ENCODE measurements around the gene PARD3B. TPM values are rescaled to one million over a fixed set of nuclear protein-coding genes. Genes with fewer than 3 reads are reported as not detected.

The PARD3B gene
- total and polyA plus RNA-seq, 2 experiments from 2014 or later = 3.5 to 4.4 TPM

GRCh38 chr2:204796581-204796980, 251.3 kb downstream of the PARD3B start:
- Mint-ChIP-seq H3K27ac (no peak overlapping the region), H3K4me3 (no peak overlapping the region), H3K27me3 (ENCODE audit: insufficient read depth, low read depth, poor library complexity) (no peaks in the 10 kb centered on the region), H3K9me3 (no peaks in the 10 kb centered on the region), H3K4me1 (no peaks in the 10 kb centered on the region), H3K36me3 (ENCODE audit: low read depth) (no peaks in the 10 kb centered on the region)
- no peak overlapping the region for H3K4me3 ChIP-seq
- H3K27me3 ChIP-seq (ENCODE audit: insufficient read depth) = no peaks in the 10 kb centered on the region
- TF ChIP-seq CREB1 (CRISPR knock-in tag; IDR thresholded peaks at IDR 0.05; ENCODE audit: low read depth) (no peak), EZH2phosphoT487 (IDR thresholded peaks at IDR 0.05; ENCODE audit: unreplicated experiment) (no peak), POLR2AphosphoS5 (IDR thresholded peaks at IDR 0.05; ENCODE audit: low read depth) (no peak), NANOG (IDR thresholded peaks at IDR 0.05; ENCODE audit: borderline replicate concordance) (no peak), REST (IDR thresholded peaks at IDR 0.05; ENCODE audit: unreplicated experiment) (no peak), CTCF (conservative IDR thresholded peaks at IDR 0.05; ENCODE audit: low read depth in 2 of 2) (no peak), ZNF331 (CRISPR knock-in tag; IDR thresholded peaks at IDR 0.05; ENCODE audit: low read depth) (no peak), EZH2 (IDR thresholded peaks at IDR 0.05; ENCODE audit: low read depth, unreplicated experiment) (no peak), JUNB (IDR thresholded peaks at IDR 0.05; ENCODE audit: unreplicated experiment) (no peak), STAT1 (IDR thresholded peaks at IDR 0.05; ENCODE audit: unreplicated experiment) (no peak), ZNF114 (CRISPR knock-in tag; IDR thresholded peaks at IDR 0.05) (no peak), ZNF462 (CRISPR knock-in tag; IDR thresholded peaks at IDR 0.05) (no peak)
- TF ChIP-seq, protein P1, sequence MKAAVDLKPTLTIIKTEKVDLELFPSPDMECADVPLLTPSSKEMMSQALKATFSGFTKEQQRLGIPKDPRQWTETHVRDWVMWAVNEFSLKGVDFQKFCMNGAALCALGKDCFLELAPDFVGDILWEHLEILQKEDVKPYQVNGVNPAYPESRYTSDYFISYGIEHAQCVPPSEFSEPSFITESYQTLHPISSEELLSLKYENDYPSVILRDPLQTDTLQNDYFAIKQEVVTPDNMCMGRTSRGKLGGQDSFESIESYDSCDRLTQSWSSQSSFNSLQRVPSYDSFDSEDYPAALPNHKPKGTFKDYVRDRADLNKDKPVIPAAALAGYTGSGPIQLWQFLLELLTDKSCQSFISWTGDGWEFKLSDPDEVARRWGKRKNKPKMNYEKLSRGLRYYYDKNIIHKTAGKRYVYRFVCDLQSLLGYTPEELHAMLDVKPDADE (IDR thresholded peaks at IDR 0.05) = no peak
- H3K4me1 ChIP-seq (ENCODE audit: insufficient read depth) = no peaks in the 10 kb centered on the region
- no peak overlapping the region for H2AFZ ChIP-seq
- no peak overlapping the region for H3K27ac ChIP-seq (ENCODE audit: low read depth)
- no peak overlapping the region for H3K4me2 ChIP-seq
- no peaks in the 10 kb centered on the region for H3K79me2 ChIP-seq (replicated peaks; ENCODE audit: insufficient read depth)
- H3F3A ChIP-seq (replicated peaks; ENCODE audit: low read depth) = no peaks in the 10 kb centered on the region
- DNase-seq (ENCODE audit: low spot score) (no peak), ATAC-seq (no peak)
- H3K9me2 ChIP-seq (ENCODE audit: insufficient read depth) = no peaks in the 10 kb centered on the region
- H4K20me1 ChIP-seq (replicated peaks; ENCODE audit: insufficient read depth) = no peaks in the 10 kb centered on the region
- no peaks in the 10 kb centered on the region for H3K36me3 ChIP-seq (ENCODE audit: insufficient read depth)
